ENCODE data around the gene WDR54.
"Not testable (repeated sequence)": the region's sequence is repeated elsewhere in the genome, so short reads cannot be mapped to it uniquely, and the experiment has no call there.

DNA sequence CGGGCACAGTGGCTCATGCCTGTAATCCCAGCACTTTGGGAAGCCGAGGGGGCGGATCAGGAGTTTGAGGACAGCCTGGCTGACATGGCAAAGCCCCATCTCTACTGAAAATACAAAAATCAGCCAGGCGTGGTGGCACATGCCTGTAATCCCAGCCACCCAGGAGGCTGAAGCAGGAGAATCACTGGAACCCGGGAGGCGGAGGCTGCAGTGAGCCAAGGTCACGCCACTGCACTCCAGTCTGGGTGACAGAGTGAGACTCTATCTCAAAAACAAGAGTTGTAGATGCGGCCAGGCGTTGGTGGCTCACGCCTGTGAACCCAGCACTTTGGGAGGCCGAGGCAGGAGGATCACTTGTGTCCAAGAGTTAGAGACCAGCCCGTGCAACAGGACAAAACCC is 49.2 kb downstream of the WDR54 start:
- TF ChIP-seq, protein P1, sequence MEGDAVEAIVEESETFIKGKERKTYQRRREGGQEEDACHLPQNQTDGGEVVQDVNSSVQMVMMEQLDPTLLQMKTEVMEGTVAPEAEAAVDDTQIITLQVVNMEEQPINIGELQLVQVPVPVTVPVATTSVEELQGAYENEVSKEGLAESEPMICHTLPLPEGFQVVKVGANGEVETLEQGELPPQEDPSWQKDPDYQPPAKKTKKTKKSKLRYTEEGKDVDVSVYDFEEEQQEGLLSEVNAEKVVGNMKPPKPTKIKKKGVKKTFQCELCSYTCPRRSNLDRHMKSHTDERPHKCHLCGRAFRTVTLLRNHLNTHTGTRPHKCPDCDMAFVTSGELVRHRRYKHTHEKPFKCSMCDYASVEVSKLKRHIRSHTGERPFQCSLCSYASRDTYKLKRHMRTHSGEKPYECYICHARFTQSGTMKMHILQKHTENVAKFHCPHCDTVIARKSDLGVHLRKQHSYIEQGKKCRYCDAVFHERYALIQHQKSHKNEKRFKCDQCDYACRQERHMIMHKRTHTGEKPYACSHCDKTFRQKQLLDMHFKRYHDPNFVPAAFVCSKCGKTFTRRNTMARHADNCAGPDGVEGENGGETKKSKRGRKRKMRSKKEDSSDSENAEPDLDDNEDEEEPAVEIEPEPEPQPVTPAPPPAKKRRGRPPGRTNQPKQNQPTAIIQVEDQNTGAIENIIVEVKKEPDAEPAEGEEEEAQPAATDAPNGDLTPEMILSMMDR (IDR thresholded peaks at IDR 0.05; ENCODE audit: low read length): not testable (repeated sequence)
- TF ChIP-seq EZH2 (IDR thresholded peaks at IDR 0.05; ENCODE audit: borderline replicate concordance, low read length): not testable (repeated sequence)

Data from OCI-LY1 (cell line).